ENCODE data around the gene PNPLA6.

- TF ChIP-seq CTCF (optimal IDR thresholded peaks at IDR 0.05 in 1 of 3, IDR thresholded peaks at IDR 0.05 in 1 of 3, conservative IDR thresholded peaks at IDR 0.05 in 1 of 3; ENCODE audit: extremely low read depth in 1 of 3, insufficient read depth in 2 of 3, low read length in 3 of 3) (no peak), EZH2 (IDR thresholded peaks at IDR 0.05; ENCODE audit: low read length) (no peak)
Observed at GRCh38 chr19:7527516-7528191, 7.9 kb upstream of the PNPLA6 start.

Measured in keratinocyte (primary cell).